HepG2 (cell line): ENCODE measurements around the gene ARL5A. TPM values are rescaled to one million over a fixed set of nuclear protein-coding genes. Genes with fewer than 3 reads are reported as not detected.

ENCODE experiments used
- HMG20A ChIP-seq: IDR thresholded peaks from 2 replicates; pipeline ENCODE4 v1.6.1; 2016; ENCODE audit warnings: borderline replicate concordance
- SMAD9 ChIP-seq: sonication (generic); formaldehyde crosslinking; IDR thresholded peaks from 2 replicates; pipeline ENCODE4 v1.5.1; 2020; ENCODE audit warnings: mild to moderate bottlenecking, missing genetic modification reagents
- ZNF10 ChIP-seq: sonication (generic); formaldehyde crosslinking; IDR thresholded peaks from 2 replicates; pipeline ENCODE4 v1.4.0; 2020; ENCODE audit warnings: mild to moderate bottlenecking, low read depth, missing genetic modification reagents, borderline replicate concordance
- ZNF207 ChIP-seq: fragments of 450-650 bp; IDR thresholded peaks from 2 replicates; pipeline ENCODE4 v1.6.1; 2016; ENCODE audit warnings: antibody characterized with exemption, borderline replicate concordance
- ZNF607 ChIP-seq: sonication (generic); formaldehyde crosslinking; IDR thresholded peaks from 2 replicates; pipeline ENCODE4 v1.5.1; 2020; ENCODE audit warnings: missing genetic modification reagents, mild to moderate bottlenecking, borderline replicate concordance
- ZNF678 ChIP-seq: sonication (generic); formaldehyde crosslinking; IDR thresholded peaks from 2 replicates; pipeline ENCODE4 v1.4.0; 2020; ENCODE audit warnings: mild to moderate bottlenecking, missing genetic modification reagents
- ZSCAN21 ChIP-seq: sonication (generic); formaldehyde crosslinking; IDR thresholded peaks from 2 replicates; pipeline ENCODE4 v1.8.0; 2022; ENCODE audit warnings: mild to moderate bottlenecking, missing genetic modification reagents, moderate library complexity, borderline replicate concordance
- polyA plus RNA-seq, 8 experiments: library from polyadenylated mRNA; depleted of rRNA in 3 of 8; stranded (reverse) in 7 of 8; unstranded in 1 of 8; fragments of >200 nt; fragmentation: Illumina TruSeq in 4 of 8; extraction: Trizol in 4 of 8; gene quantifications; 2 replicates each; pipeline versions ENCODE4 v1.2.1 to v1.2.3, GENCODE V29; 2011 to 2016; ENCODE audit warnings: low read depth in 4 of 8, missing spikeins in 1 of 8, mixed read lengths in 1 of 8; ENCODE audit not compliant: insufficient read depth in 1 of 8
- total RNA-seq, 5 experiments: library from RNA; depleted of rRNA; stranded (reverse); fragments of >200 nt; fragmentation: Illumina TruSeq; extraction: Trizol; gene quantifications; 2 replicates each; pipeline ENCODE4 v1.2.3, GENCODE V29; 2016; ENCODE audit warnings: low read depth in 1 of 5
- TF ChIP-seq, protein P1 (sequence below): sonication (generic); formaldehyde crosslinking; IDR thresholded peaks from 2 replicates; pipeline ENCODE4 v1.4.0; 2020; ENCODE audit warnings: missing genetic modification reagents
- TF ChIP-seq, protein P2 (sequence below): sonication (generic); formaldehyde crosslinking; IDR thresholded peaks from 2 replicates; pipeline ENCODE4 v1.4.0; 2020; ENCODE audit warnings: low read depth, missing genetic modification reagents
- TF ChIP-seq, protein P3 (sequence below): IDR thresholded peaks from 2 replicates; pipeline ENCODE4 v1.6.1; 2012; ENCODE audit warnings: low read length, improper control_type of control experiment
- TF ChIP-seq, protein P4 (sequence below): sonication (generic); formaldehyde crosslinking; IDR thresholded peaks from 2 replicates; pipeline ENCODE4 v1.9.0; 2021; ENCODE audit warnings: mild to moderate bottlenecking, missing genetic modification reagents

Gene ARL5A
- total and polyA plus RNA-seq, 2 of the 13 experiments (the other 11 are each of a cell fraction or from before 2014, with no cell fraction given) = 47.5 to 149 TPM

DNA sequence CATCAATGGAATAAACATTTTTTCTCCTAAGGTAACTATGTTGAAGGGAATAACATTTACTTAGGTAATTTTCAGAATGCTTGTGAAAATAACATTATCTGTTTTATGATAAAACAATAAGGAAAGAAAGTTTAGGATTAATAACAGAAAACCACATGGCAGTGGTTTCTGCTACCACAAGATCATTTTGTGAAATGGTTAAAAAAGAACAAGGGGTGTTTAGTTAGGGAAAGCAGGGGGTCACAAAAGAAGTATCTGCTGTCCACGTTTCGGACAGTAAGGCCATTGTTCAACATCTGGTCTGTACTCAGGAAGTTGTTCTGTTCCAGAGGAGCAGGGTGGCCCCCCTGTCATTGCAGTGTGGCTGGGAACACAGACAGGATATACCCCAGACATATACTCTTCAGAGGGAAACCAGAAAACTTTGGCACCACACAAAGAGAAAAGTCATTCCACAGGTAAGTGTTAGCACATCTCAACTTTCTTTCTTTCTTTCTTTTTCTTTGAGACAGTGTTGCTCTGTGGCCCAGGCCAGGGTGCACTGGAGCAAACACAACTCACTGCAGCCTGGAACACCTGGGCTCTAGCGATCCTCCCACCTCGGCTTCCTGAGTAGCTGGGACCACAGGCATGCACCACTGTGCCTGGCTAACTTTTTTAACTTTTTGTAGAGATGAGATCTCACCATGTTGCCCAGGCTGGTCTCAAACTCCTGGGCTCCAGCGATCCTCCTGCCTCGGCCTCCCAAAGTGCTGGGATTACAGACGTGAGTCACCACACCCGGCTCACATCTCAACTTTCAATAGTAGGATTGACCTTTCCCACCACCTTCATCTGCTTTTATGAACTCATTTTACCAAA, 14.8 kb upstream of the ARL5A start (continued):
- TF ChIP-seq, protein P1, sequence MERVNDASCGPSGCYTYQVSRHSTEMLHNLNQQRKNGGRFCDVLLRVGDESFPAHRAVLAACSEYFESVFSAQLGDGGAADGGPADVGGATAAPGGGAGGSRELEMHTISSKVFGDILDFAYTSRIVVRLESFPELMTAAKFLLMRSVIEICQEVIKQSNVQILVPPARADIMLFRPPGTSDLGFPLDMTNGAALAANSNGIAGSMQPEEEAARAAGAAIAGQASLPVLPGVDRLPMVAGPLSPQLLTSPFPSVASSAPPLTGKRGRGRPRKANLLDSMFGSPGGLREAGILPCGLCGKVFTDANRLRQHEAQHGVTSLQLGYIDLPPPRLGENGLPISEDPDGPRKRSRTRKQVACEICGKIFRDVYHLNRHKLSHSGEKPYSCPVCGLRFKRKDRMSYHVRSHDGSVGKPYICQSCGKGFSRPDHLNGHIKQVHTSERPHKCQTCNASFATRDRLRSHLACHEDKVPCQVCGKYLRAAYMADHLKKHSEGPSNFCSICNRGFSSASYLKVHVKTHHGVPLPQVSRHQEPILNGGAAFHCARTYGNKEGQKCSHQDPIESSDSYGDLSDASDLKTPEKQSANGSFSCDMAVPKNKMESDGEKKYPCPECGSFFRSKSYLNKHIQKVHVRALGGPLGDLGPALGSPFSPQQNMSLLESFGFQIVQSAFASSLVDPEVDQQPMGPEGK (CRISPR knock-in tag) = peak; percentile 96
- TF ChIP-seq ZNF607 = no peak
- TF ChIP-seq ZNF10 = no peak
- no peak for TF ChIP-seq ZSCAN21
- TF ChIP-seq, protein P2, sequence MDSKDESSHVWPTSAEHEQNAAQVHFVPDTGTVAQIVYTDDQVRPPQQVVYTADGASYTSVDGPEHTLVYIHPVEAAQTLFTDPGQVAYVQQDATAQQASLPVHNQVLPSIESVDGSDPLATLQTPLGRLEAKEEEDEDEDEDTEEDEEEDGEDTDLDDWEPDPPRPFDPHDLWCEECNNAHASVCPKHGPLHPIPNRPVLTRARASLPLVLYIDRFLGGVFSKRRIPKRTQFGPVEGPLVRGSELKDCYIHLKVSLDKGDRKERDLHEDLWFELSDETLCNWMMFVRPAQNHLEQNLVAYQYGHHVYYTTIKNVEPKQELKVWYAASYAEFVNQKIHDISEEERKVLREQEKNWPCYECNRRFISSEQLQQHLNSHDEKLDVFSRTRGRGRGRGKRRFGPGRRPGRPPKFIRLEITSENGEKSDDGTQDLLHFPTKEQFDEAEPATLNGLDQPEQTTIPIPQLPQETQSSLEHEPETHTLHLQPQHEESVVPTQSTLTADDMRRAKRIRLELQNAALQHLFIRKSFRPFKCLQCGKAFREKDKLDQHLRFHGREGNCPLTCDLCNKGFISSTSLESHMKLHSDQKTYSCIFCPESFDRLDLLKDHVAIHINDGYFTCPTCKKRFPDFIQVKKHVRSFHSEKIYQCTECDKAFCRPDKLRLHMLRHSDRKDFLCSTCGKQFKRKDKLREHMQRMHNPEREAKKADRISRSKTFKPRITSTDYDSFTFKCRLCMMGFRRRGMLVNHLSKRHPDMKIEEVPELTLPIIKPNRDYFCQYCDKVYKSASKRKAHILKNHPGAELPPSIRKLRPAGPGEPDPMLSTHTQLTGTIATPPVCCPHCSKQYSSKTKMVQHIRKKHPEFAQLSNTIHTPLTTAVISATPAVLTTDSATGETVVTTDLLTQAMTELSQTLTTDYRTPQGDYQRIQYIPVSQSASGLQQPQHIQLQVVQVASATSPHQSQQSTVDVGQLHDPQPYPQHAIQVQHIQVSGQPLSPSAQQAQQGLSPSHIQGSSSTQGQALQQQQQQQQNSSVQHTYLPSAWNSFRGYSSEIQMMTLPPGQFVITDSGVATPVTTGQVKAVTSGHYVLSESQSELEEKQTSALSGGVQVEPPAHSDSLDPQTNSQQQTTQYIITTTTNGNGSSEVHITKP (CRISPR knock-in tag) = 0 out of 2 replicates have a peak, but pooled peaks have one; percentile 27
- peak; percentile 76; the same call in 1 of the 2 replicates for TF ChIP-seq HMG20A (CRISPR knock-in tag)
- no peak for TF ChIP-seq SMAD9
- no peak for TF ChIP-seq ZNF207
- TF ChIP-seq, protein P3, sequence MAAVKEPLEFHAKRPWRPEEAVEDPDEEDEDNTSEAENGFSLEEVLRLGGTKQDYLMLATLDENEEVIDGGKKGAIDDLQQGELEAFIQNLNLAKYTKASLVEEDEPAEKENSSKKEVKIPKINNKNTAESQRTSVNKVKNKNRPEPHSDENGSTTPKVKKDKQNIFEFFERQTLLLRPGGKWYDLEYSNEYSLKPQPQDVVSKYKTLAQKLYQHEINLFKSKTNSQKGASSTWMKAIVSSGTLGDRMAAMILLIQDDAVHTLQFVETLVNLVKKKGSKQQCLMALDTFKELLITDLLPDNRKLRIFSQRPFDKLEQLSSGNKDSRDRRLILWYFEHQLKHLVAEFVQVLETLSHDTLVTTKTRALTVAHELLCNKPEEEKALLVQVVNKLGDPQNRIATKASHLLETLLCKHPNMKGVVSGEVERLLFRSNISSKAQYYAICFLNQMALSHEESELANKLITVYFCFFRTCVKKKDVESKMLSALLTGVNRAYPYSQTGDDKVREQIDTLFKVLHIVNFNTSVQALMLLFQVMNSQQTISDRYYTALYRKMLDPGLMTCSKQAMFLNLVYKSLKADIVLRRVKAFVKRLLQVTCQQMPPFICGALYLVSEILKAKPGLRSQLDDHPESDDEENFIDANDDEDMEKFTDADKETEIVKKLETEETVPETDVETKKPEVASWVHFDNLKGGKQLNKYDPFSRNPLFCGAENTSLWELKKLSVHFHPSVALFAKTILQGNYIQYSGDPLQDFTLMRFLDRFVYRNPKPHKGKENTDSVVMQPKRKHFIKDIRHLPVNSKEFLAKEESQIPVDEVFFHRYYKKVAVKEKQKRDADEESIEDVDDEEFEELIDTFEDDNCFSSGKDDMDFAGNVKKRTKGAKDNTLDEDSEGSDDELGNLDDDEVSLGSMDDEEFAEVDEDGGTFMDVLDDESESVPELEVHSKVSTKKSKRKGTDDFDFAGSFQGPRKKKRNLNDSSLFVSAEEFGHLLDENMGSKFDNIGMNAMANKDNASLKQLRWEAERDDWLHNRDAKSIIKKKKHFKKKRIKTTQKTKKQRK = no peak
- no peak for TF ChIP-seq ZNF678 (CRISPR knock-in tag)
- TF ChIP-seq, protein P4, sequence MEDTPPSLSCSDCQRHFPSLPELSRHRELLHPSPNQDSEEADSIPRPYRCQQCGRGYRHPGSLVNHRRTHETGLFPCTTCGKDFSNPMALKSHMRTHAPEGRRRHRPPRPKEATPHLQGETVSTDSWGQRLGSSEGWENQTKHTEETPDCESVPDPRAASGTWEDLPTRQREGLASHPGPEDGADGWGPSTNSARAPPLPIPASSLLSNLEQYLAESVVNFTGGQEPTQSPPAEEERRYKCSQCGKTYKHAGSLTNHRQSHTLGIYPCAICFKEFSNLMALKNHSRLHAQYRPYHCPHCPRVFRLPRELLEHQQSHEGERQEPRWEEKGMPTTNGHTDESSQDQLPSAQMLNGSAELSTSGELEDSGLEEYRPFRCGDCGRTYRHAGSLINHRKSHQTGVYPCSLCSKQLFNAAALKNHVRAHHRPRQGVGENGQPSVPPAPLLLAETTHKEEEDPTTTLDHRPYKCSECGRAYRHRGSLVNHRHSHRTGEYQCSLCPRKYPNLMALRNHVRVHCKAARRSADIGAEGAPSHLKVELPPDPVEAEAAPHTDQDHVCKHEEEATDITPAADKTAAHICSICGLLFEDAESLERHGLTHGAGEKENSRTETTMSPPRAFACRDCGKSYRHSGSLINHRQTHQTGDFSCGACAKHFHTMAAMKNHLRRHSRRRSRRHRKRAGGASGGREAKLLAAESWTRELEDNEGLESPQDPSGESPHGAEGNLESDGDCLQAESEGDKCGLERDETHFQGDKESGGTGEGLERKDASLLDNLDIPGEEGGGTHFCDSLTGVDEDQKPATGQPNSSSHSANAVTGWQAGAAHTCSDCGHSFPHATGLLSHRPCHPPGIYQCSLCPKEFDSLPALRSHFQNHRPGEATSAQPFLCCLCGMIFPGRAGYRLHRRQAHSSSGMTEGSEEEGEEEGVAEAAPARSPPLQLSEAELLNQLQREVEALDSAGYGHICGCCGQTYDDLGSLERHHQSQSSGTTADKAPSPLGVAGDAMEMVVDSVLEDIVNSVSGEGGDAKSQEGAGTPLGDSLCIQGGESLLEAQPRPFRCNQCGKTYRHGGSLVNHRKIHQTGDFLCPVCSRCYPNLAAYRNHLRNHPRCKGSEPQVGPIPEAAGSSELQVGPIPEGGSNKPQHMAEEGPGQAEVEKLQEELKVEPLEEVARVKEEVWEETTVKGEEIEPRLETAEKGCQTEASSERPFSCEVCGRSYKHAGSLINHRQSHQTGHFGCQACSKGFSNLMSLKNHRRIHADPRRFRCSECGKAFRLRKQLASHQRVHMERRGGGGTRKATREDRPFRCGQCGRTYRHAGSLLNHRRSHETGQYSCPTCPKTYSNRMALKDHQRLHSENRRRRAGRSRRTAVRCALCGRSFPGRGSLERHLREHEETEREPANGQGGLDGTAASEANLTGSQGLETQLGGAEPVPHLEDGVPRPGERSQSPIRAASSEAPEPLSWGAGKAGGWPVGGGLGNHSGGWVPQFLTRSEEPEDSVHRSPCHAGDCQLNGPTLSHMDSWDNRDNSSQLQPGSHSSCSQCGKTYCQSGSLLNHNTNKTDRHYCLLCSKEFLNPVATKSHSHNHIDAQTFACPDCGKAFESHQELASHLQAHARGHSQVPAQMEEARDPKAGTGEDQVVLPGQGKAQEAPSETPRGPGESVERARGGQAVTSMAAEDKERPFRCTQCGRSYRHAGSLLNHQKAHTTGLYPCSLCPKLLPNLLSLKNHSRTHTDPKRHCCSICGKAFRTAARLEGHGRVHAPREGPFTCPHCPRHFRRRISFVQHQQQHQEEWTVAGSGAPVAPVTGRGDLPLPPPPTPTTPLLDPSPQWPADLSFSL (CRISPR knock-in tag) = peak; percentile 78; the same call in 1 of the 2 replicates
